Astrocyte (in vitro differentiated cells and primary cell): ENCODE measurements around the gene NECTIN4. TPM values are rescaled to one million over a fixed set of nuclear protein-coding genes. Genes with fewer than 3 reads are reported as not detected.

ENCODE experiments used
- DNase-seq: peaks from one replicate; pipeline ENCODE4 v3.0.0-alpha.2; 2010; ENCODE audit warnings: low read depth
- FAIRE-seq: peaks from 2 replicates; lab custom pipeline; 2011; peaks lifted over from hg19 to GRCh38; lab: Jason Lieb, UNC
- H2AFZ ChIP-seq: 2 replicates; pipeline ENCODE4 v1.6.0; 2012; ENCODE audit warnings: low read depth, low read length, inconsistent platforms
- H3K27ac ChIP-seq: 2 replicates; pipeline ENCODE4 v1.5.1; 2011; ENCODE audit warnings: low read depth, low read length, inconsistent platforms
- H3K27me3 ChIP-seq: 2 replicates; pipeline ENCODE4 v1.6.0; 2011; ENCODE audit warnings: low read length, inconsistent platforms; ENCODE audit not compliant: insufficient read depth
- H3K36me3 ChIP-seq: 2 replicates; pipeline ENCODE4 v1.5.1; 2011; ENCODE audit warnings: low read length, inconsistent platforms; ENCODE audit not compliant: insufficient read depth
- H3K4me1 ChIP-seq: 2 replicates; pipeline ENCODE4 v1.5.1; 2011; ENCODE audit warnings: low read length, inconsistent platforms; ENCODE audit not compliant: insufficient read depth
- H3K4me2 ChIP-seq: 2 replicates; pipeline ENCODE4 v1.6.0; 2012; ENCODE audit warnings: low read length, inconsistent platforms
- H3K4me3 ChIP-seq: 2 replicates; pipeline ENCODE4 v1.5.1; 2011; ENCODE audit warnings: low read depth, mild to moderate bottlenecking, low read length, inconsistent platforms; ENCODE audit not compliant: insufficient read depth
- H3K79me2 ChIP-seq: 2 replicates; pipeline ENCODE4 v1.6.0; 2012; ENCODE audit warnings: mild to moderate bottlenecking, low read length, inconsistent platforms; ENCODE audit not compliant: insufficient read depth
- H3K9ac ChIP-seq: 2 replicates; pipeline ENCODE4 v1.6.0; 2012; ENCODE audit warnings: mild to moderate bottlenecking, low read length, inconsistent platforms
- H3K9me3 ChIP-seq: 2 replicates; pipeline ENCODE4 v1.5.1; 2012; ENCODE audit warnings: low read depth, mild to moderate bottlenecking, low read length, inconsistent platforms; ENCODE audit not compliant: insufficient read depth
- H4K20me1 ChIP-seq: 2 replicates; pipeline ENCODE4 v1.6.0; 2012; ENCODE audit warnings: low read length, inconsistent platforms; ENCODE audit not compliant: insufficient read depth
- H3K27ac Mint-ChIP-seq: one replicate; pipeline ENCODE4 v1.8.0; 2021; ENCODE audit warnings: mild to moderate bottlenecking, mixed read lengths; ENCODE audit not compliant: unreplicated experiment
- H3K27me3 Mint-ChIP-seq: one replicate; pipeline ENCODE4 v1.8.0; 2021; ENCODE audit warnings: low read depth, mixed read lengths; ENCODE audit not compliant: unreplicated experiment
- H3K36me3 Mint-ChIP-seq: one replicate; pipeline ENCODE4 v1.8.0; 2021; ENCODE audit warnings: low read depth, mixed read lengths; ENCODE audit not compliant: unreplicated experiment
- H3K4me1 Mint-ChIP-seq: one replicate; pipeline ENCODE4 v1.8.0; 2021; ENCODE audit warnings: low read depth, mixed read lengths; ENCODE audit not compliant: unreplicated experiment
- H3K4me3 Mint-ChIP-seq: one replicate; pipeline ENCODE4 v1.8.0; 2021; ENCODE audit warnings: mild to moderate bottlenecking, moderate library complexity, mixed read lengths; ENCODE audit not compliant: unreplicated experiment
- H3K9me3 Mint-ChIP-seq: one replicate; pipeline ENCODE4 v1.8.0; 2021; ENCODE audit warnings: mild to moderate bottlenecking, mixed read lengths; ENCODE audit not compliant: unreplicated experiment
- CTCF ChIP-seq: IDR thresholded peaks from 2 replicates; pipeline ENCODE4 v1.5.1; 2011; ENCODE audit warnings: low read depth, mild to moderate bottlenecking, inconsistent platforms, low read length, moderate library complexity; ENCODE audit not compliant: insufficient read depth
- EZH2 ChIP-seq: IDR thresholded peaks from 2 replicates; pipeline ENCODE4 v1.6.1; 2012; ENCODE audit warnings: mild to moderate bottlenecking, low read length, inconsistent platforms; ENCODE audit not compliant: insufficient read depth
- total RNA-seq: library from RNA; stranded (reverse); gene quantifications from 2 replicates; pipeline ENCODE4 v1.2.1, GENCODE V29; 2021

The NECTIN4 gene
- total RNA-seq, 1 donor from 2014 or later = 1.9 TPM

GRCh38 chr1:161121834-161122233, 32.5 kb upstream of the NECTIN4 start:
- Mint-ChIP-seq H3K9me3 (no peaks in the 10 kb centered on the region), H3K27me3 (no peaks in the 10 kb centered on the region), H3K27ac (no peak overlapping the region), H3K4me3 (no peak overlapping the region), H3K36me3 (peaks cover 27% of the 10 kb centered on the region), H3K4me1 (peaks cover 29% of the 10 kb centered on the region)
- Histone ChIP-seq H3K79me2 (peaks cover 66% of the 10 kb centered on the region), H4K20me1 (peaks cover 39% of the 10 kb centered on the region), H3K9ac (no peak overlapping the region), H3K9me3 (no peaks in the 10 kb centered on the region), H3K4me2 (no peak overlapping the region), H3K4me3 (no peak overlapping the region), H3K27me3 (no peaks in the 10 kb centered on the region), H3K36me3 (peaks cover 36% of the 10 kb centered on the region), H3K27ac (no peak overlapping the region), H3K4me1 (peaks cover 17% of the 10 kb centered on the region), H2AFZ (no peak overlapping the region)
- FAIRE-seq (no peak), DNase-seq (no peak)
- TF ChIP-seq EZH2 (no peak), CTCF (no peak)

- no peaks in the 10 kb centered on the region for H3K9me3 Mint-ChIP-seq
- FAIRE-seq (no peak), DNase-seq (no peak)
- H3K27ac Mint-ChIP-seq = peak overlapping the region; percentile 66
- peaks cover 20% of the 10 kb centered on the region for H3K4me1 ChIP-seq
- H2AFZ ChIP-seq = no peak overlapping the region
- peak overlapping the region; percentile 71 for H3K4me3 Mint-ChIP-seq
- H3K27me3 Mint-ChIP-seq = no peaks in the 10 kb centered on the region
- H3K4me2 ChIP-seq = no peak overlapping the region
- peaks cover 25% of the 10 kb centered on the region for H3K4me1 Mint-ChIP-seq
- H4K20me1 ChIP-seq = peaks cover 35% of the 10 kb centered on the region
- H3K27ac ChIP-seq = no peak overlapping the region
- TF ChIP-seq EZH2 (no peak), CTCF (no peak)
- H3K79me2 ChIP-seq = peaks cover 68% of the 10 kb centered on the region
- H3K27me3 ChIP-seq = no peaks in the 10 kb centered on the region
- no peaks in the 10 kb centered on the region for H3K9me3 ChIP-seq
- peaks cover 33% of the 10 kb centered on the region for H3K36me3 ChIP-seq
- no peak overlapping the region for H3K9ac ChIP-seq
- H3K36me3 Mint-ChIP-seq = peaks cover 25% of the 10 kb centered on the region
- H3K4me3 ChIP-seq = no peak overlapping the region
Observed at GRCh38 chr1:161121042-161121650, 31.8 kb upstream of the NECTIN4 start.
